T-cell (primary cell): ENCODE data around the gene GMCL2. TPM values are rescaled to one million over a fixed set of nuclear protein-coding genes. Genes with fewer than 3 reads are reported as not detected.

Experiments used
- ATAC-seq, 4 experiments: fragments of 200-7000 bp in 3 of 4; fragments of 150-1000 bp in 1 of 4; cut with Tn5 transposase; replicated peaks in 1 of 4; 1 replicate in 3 of 4; 2 replicates in 1 of 4; pipeline ENCODE4 v1.10.0; 2021; ENCODE audit warnings: moderate library complexity in 3 of 4, mild to moderate bottlenecking in 2 of 4, moderate number of reproducible peaks in 1 of 4
- CTCF ChIA-PET, 2 donors: fragments of 300-600 bp; sonication (Branson Sonifier 250); formaldehyde crosslinking; loops; one replicate each; lab custom pipeline; 2022; ENCODE audit warnings: antibody characterized with exemption in 2 of 2; lab: Charles Lee
- POLR2A ChIA-PET, 2 donors: fragments of 300-600 bp; sonication (Branson Sonifier 250); formaldehyde crosslinking; loops; one replicate each; lab custom pipeline; 2022; ENCODE audit warnings: antibody characterized with exemption in 2 of 2; lab: Charles Lee
- DNase-seq, 35 experiments: peaks; one replicate each; pipeline versions ENCODE4 v3.0.0 to v3.0.0-alpha.2; 2013 to 2023
- H3K27ac ChIP-seq: one replicate; pipeline ENCODE4 v1.5.1; 2013; ENCODE audit warnings: low read length
- H3K27me3 ChIP-seq, 2 experiments: replicated peaks in 1 of 2; 1 replicate in 1 of 2; 2 replicates in 1 of 2; pipeline versions ENCODE4 v1.6.1 to v1.7.0; 2013; ENCODE audit warnings: low read length in 1 of 2, mixed read lengths in 1 of 2; ENCODE audit not compliant: control insufficient read depth in 2 of 2, insufficient read depth in 2 of 2; ENCODE audit errors: extremely low read depth in 1 of 2
- H3K36me3 ChIP-seq, 2 donors: 1 replicate in 1 of 2; 2 replicates in 1 of 2; pipeline versions ENCODE4 v1.6.1 to v1.7.0; 2013; ENCODE audit warnings: low read length in 1 of 2; ENCODE audit not compliant: control insufficient read depth in 2 of 2, insufficient read depth in 1 of 2; ENCODE audit errors: extremely low read depth in 1 of 2
- H3K4me1 ChIP-seq, 2 experiments: 1 replicate in 1 of 2; 2 replicates in 1 of 2; pipeline versions ENCODE4 v1.6.1 to v1.7.0; 2013; ENCODE audit warnings: low read length in 2 of 2, mixed read lengths in 1 of 2; ENCODE audit not compliant: insufficient read depth in 2 of 2, control insufficient read depth in 1 of 2; ENCODE audit errors: extremely low read depth in 1 of 2
- H3K4me3 ChIP-seq, 2 donors: 1 replicate in 1 of 2; 2 replicates in 1 of 2; pipeline versions ENCODE4 v1.5.1 to v1.7.0; 2013; ENCODE audit warnings: mild to moderate bottlenecking in 2 of 2, low read length in 1 of 2, moderate library complexity in 1 of 2; ENCODE audit not compliant: control insufficient read depth in 1 of 2; ENCODE audit errors: extremely low read depth in 1 of 2
- H3K9me3 ChIP-seq: 2 replicates; pipeline ENCODE4 v1.7.0; 2013
- H3K27ac Mint-ChIP-seq, 2 donors: one replicate each; pipeline ENCODE4 v1.8.0; 2020 to 2021; ENCODE audit warnings: mild to moderate bottlenecking in 2 of 2, mixed read lengths in 2 of 2
- H3K27me3 Mint-ChIP-seq, 2 donors: one replicate each; pipeline ENCODE4 v1.8.0; 2021 to 2022; ENCODE audit warnings: mixed read lengths in 2 of 2
- H3K36me3 Mint-ChIP-seq: one replicate; pipeline ENCODE4 v1.8.0; 2021; ENCODE audit warnings: mixed read lengths
- H3K4me1 Mint-ChIP-seq, 3 donors: one replicate each; pipeline ENCODE4 v1.8.0; 2020 to 2022; ENCODE audit warnings: mixed read lengths in 3 of 3, mild to moderate bottlenecking in 1 of 3
- H3K4me3 Mint-ChIP-seq, 3 donors: one replicate each; pipeline ENCODE4 v1.8.0; 2020 to 2022; ENCODE audit warnings: mild to moderate bottlenecking in 3 of 3, mixed read lengths in 3 of 3, moderate library complexity in 3 of 3
- H3K9me3 Mint-ChIP-seq, 3 donors: one replicate each; pipeline ENCODE4 v1.8.0; 2020 to 2022; ENCODE audit warnings: mixed read lengths in 3 of 3
- WGBS: methylation state at CpG from one replicate; pipeline ENCODE4 v1.1.5; 2013; ENCODE audit warnings: missing lambda C conversion rate; ENCODE audit not compliant: insufficient coverage; 5-methylcytosine and 5-hydroxymethylcytosine counted together
- total RNA-seq, 35 experiments: library from RNA in 6 of 35; stranded (reverse) in 6 of 35; fragments of 120-200 nt in 1 of 35; gene quantifications; one replicate each; pipeline versions ENCODE4 v1.2.1 to v1.2.4 and lab custom pipeline; 2013 to 2026

The GMCL2 gene, protein sequence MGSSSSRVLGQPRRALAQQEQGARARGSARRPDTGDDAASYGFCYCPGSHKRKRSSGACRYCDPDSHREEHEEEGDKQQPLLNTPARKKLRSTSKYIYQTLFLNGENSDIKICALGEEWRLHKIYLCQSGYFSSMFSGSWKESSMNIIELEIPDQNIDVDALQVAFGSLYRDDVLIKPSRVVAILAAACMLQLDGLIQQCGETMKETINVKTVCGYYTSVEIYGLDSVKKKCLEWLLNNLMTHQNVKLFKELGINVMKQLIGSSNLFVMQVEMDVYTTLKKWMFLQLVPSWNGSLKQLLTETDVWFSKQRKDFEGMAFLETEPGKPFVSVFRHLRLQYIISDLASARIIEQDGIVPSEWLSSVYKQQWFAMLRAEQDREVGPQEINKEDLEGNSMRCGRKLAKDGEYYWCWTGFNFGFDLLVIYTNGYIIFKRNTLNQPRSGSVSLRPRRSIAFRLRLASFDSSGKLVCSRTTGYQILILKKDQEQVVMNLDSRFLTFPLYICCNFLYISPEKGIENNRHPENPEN
- not detected for total RNA-seq
- total RNA-seq (2013) = not detected
- 0 to 0.20 (median 0) reads per million in 29 experiments for total RNA-seq (lab: John Stamatoyannopoulos, UW)

DNA sequence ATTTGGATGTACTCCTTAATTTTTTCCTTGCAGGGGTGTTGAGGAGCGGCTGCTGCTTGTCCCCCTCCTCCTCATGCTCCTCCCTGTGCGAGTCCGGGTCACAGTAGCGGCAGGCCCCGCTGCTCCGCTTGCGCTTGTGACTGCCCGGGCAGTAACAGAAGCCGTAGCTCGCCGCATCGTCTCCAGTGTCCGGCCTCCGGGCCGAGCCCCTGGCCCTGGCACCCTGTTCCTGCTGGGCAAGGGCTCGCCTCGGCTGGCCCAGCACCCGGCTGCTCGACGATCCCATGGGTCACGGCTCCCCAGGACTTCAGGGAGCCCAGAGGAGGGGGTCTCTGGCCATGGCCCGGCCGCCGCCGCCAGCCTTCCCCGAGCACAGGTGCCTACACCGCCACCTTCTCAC, at the start of gene GMCL2:
Gene GMCL2 (minus strand): TSS at position 358 of the 400 bp plus-strand sequence. CDS start 72 bp downstream, at position 286.
- Histone ChIP-seq H3K9me3 (no peaks in the 10 kb centered on the region), H3K4me3 (no peak within 1 kb of the TSS), H3K4me1 (peaks cover 0 to 2% of the 10 kb centered on the region in 2 experiments), H3K36me3 (no peaks in the 10 kb centered on the region), H3K27ac (no peak within 1 kb of the TSS), H3K27me3 (peaks cover 0 to 17% of the 10 kb centered on the region in 2 experiments)
- no peaks in the 10 kb centered on the region for H3K9me3 Mint-ChIP-seq
- no peaks in the 10 kb centered on the region for H3K36me3 Mint-ChIP-seq
- POLR2A ChIA-PET = no interaction called here
- H3K4me3 Mint-ChIP-seq = no peak within 1 kb of the TSS
- CTCF ChIA-PET = no interaction called here
- WGBS = 97% methylated on average over 20 of the region's 27 CpGs
- H3K27ac Mint-ChIP-seq = no peak within 1 kb of the TSS
- ATAC-seq (no peak), DNase-seq (no peak)
- peaks cover 5 to 10% of the 10 kb centered on the region in 2 donors for H3K27me3 Mint-ChIP-seq
- H3K4me1 Mint-ChIP-seq = peaks cover 5 to 7% (median 6%) of the 10 kb centered on the region in 3 donors

DNA sequence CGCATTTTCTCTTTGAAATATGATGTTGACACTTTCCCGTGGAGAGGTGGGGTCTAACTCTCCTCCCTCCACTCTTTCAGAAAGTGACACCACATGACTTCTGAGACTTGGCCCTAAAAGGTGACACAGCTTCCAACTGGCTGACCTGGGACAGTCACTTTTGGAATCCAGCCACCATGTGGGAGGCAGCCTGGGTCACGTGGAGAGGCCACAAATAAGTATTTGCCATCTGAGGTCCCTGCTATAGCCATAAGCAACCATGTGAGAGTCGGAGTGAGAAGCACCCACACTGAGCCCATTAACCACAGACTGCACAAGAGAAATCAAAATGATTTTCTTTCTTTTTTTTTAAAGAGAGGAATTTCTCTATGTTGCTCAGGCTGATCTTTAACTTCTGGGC, 49.5 kb upstream of the GMCL2 start:
- peaks cover 12 to 89% of the 10 kb centered on the region in 2 experiments for H3K4me1 ChIP-seq
- peak overlapping the region; percentile 82 for H3K27ac ChIP-seq
- ATAC-seq = no peak
- no peaks in the 10 kb centered on the region for H3K9me3 Mint-ChIP-seq
- H3K27me3 ChIP-seq = no peaks in the 10 kb centered on the region
- H3K27me3 Mint-ChIP-seq = no peaks in the 10 kb centered on the region
- CTCF ChIA-PET = no interaction called here
- H3K36me3 Mint-ChIP-seq = no peaks in the 10 kb centered on the region
- peaks cover 45 to 63% (median 49%) of the 10 kb centered on the region in 3 donors for H3K4me1 Mint-ChIP-seq
- no peak overlapping the region for H3K27ac Mint-ChIP-seq
- no peak overlapping the region for H3K4me3 ChIP-seq
- H3K36me3 ChIP-seq = no peaks in the 10 kb centered on the region
- no peak for DNase-seq
- POLR2A ChIA-PET = no interaction called here
- WGBS = 100% methylated on average over 1 of the region's 4 CpGs
- H3K9me3 ChIP-seq = no peaks in the 10 kb centered on the region
- peak overlapping the region in 1 of 3 donors; percentile 54 for H3K4me3 Mint-ChIP-seq

DNA sequence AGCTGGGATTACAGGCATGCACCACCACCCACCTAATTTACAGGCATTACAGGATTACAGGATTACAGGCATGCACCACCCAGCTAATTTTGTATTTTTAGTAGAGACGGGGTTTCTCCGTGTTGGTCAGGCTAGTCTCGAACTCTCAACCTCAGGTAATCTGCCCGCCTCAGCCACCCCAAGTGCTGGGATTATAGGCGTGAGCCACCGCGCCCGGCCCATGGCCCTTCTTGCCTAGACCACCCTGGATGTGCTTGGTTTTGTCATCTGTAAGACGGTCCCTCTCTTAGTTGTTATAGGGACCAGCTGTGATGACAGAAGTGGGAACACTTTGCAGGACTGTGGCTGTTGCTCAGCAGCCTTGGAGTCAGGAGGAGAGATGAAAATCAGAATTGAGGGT, 49.0 kb upstream of the GMCL2 start:
- Histone ChIP-seq H3K4me1 (peaks cover 17 to 89% of the 10 kb centered on the region in 2 experiments), H3K4me3 (no peak overlapping the region), H3K27me3 (no peaks in the 10 kb centered on the region), H3K27ac (no peak overlapping the region), H3K9me3 (no peaks in the 10 kb centered on the region), H3K36me3 (peaks cover 0 to 1% of the 10 kb centered on the region in 2 donors)
- 100% methylated on average over 7 of the region's 9 CpGs for WGBS
- no peaks in the 10 kb centered on the region for H3K9me3 Mint-ChIP-seq
- no peak for ATAC-seq
- no peak overlapping the region for H3K27ac Mint-ChIP-seq
- DNase-seq = no peak
- peaks cover 49 to 63% (median 52%) of the 10 kb centered on the region in 3 donors for H3K4me1 Mint-ChIP-seq
- CTCF ChIA-PET = interaction anchor here in 1 of 2 donors (0.7 kb wide), 1 partner anchor 93 kb away, joined by 3 read pairs; no protein-coding TSS in a partner anchor
- peaks cover 3% of the 10 kb centered on the region for H3K36me3 Mint-ChIP-seq
- H3K4me3 Mint-ChIP-seq = peak overlapping the region in 1 of 3 donors; percentile 54
- POLR2A ChIA-PET = interaction anchor here in 1 of 2 donors (0.6 to 0.7 kb wide), 2 partner anchors 115 to 1338 kb away, joined by 5 to 9 read pairs; no protein-coding TSS in a partner anchor
- no peaks in the 10 kb centered on the region for H3K27me3 Mint-ChIP-seq

DNA sequence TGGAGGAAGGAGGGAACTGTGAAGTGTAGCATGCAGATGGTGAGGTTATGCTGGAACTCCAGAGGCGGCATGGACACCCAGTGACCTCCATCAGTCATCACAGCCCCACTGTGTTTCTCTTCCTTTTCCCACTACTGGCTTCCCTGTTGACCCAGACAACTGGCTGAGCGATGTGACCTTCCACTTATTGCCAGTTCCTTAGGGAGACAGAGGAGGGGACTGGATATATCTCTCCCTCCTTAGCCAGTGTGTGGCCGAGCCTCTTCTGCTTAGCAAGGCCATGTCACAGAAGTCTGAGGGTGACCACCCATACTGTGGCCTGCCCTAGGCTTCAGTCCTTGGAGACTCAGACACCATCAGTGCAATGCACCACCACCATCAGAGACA, 48.4 kb upstream of the GMCL2 start:
- H3K9me3 ChIP-seq = no peaks in the 10 kb centered on the region
- POLR2A ChIA-PET = interaction anchor here in 1 of 2 donors (0.7 kb wide), 1 partner anchor 1337 kb away, joined by 9 read pairs; no protein-coding TSS in a partner anchor
- H3K36me3 ChIP-seq = peaks cover 0 to 5% of the 10 kb centered on the region in 2 donors
- DNase-seq (no peak), ATAC-seq (no peak)
- H3K9me3 Mint-ChIP-seq = no peaks in the 10 kb centered on the region
- H3K27ac ChIP-seq = peak overlapping the region; percentile 27
- peaks cover 20 to 88% of the 10 kb centered on the region in 2 experiments for H3K4me1 ChIP-seq
- H3K27me3 ChIP-seq = no peaks in the 10 kb centered on the region
- H3K4me3 ChIP-seq = no peak overlapping the region
- WGBS = 83% methylated on average over 1 of the region's 3 CpGs
- H3K36me3 Mint-ChIP-seq = peaks cover 9% of the 10 kb centered on the region
- H3K27me3 Mint-ChIP-seq = no peaks in the 10 kb centered on the region
- H3K4me3 Mint-ChIP-seq = no peak overlapping the region
- no peak overlapping the region for H3K27ac Mint-ChIP-seq
- H3K4me1 Mint-ChIP-seq = peaks cover 49 to 63% (median 52%) of the 10 kb centered on the region in 3 donors
- CTCF ChIA-PET = interaction anchor here (0.7 to 1.2 kb wide), 2 partner anchors 92 to 317 kb away, joined by 3 to 5 read pairs; no protein-coding TSS in a partner anchor

DNA sequence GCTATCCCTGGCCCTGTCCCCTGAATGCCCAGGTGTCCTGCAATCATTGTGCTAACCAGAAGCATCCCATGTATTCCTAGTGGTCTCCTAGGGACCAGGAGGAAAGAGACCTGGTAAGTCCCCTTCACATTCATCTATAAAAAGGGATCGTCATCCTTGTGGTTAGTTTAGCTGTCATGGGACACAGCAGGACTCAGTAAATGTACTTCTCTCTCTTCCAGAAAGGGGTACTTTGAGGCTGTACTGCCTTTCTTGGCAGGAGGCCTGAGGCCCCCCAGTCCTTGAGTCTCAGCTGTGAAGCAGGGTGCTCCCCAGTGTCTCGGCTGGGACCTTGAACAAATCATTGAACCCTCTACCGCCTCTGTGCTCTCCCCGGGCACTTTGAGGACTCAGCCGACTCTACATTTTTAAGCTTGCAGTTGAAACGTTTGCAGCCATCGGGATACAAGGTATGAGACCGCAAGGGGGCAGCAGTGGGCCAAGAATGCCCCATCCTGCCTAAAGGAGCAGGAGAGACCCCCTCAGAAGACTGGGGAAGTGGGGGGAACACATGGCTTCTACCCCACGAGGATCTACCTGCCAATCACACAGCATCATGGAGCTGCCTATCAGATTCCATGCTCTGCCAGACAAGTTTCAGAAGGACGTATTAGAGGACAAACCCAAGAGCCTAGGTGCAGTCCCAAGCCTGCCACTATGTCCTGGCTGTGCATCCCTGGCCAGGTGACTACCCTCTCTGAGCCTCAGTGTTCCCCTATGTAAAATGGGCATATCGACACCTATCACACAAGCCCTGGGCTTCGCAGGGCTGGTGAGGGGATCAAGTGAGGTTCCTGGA, 47.8 kb upstream of the GMCL2 start:
- Mint-ChIP-seq H3K27ac (peak overlapping the region; percentile 24 to 74), H3K4me1 (peaks cover 52 to 66% (median 54%) of the 10 kb centered on the region in 3 donors), H3K9me3 (no peaks in the 10 kb centered on the region), H3K27me3 (no peaks in the 10 kb centered on the region), H3K4me3 (peak overlapping the region in 1 of 3 donors; percentile 0), H3K36me3 (peaks cover 12% of the 10 kb centered on the region)
- POLR2A ChIA-PET = no interaction called here
- Histone ChIP-seq H3K27ac (peak overlapping the region; percentile 27), H3K9me3 (no peaks in the 10 kb centered on the region), H3K36me3 (peaks cover 0 to 7% of the 10 kb centered on the region in 2 donors), H3K4me1 (peaks cover 20 to 88% of the 10 kb centered on the region in 2 experiments), H3K27me3 (no peaks in the 10 kb centered on the region), H3K4me3 (no peak overlapping the region)
- CTCF ChIA-PET = interaction anchor here in 1 of 2 donors (0.6 to 1.2 kb wide), 2 partner anchors 12 to 318 kb away, joined by 3 to 5 read pairs; no protein-coding TSS in a partner anchor
- 33% methylated on average over 2 of the region's 12 CpGs for WGBS
- DNase-seq = peak; percentile 34 to 83 (median 67)
- ATAC-seq = peak in 1 of 4 experiments; percentile 39
